IPS-NIHi7 (cell line): ENCODE results near the gene THRB.

Source experiments
- DNase-seq: peaks from one replicate; pipeline ENCODE4 v3.0.0; 2012; ENCODE audit warnings: mixed read lengths; ENCODE audit errors: extremely low spot score

Gene THRB

DNA sequence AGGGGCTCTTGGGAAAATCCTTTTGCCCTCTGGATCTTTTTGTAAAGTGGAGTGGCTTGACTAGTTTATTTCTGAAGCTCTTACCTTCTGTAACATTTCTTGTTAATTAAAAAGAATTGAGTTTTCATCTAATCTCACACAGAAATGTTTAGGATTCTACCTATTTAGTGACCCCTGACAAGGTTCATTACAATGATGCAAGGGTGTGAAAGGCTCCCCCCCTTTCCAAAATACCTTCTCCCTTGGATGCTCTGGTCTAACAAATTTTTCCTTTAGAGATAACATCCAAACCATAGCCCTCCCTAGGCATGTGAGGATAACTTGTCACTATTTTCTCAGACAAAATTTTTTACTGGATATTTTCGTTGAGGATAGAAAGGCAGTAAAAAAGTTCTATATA is 223.9 kb downstream of the THRB start:
- DNase-seq, result no peak

DNA sequence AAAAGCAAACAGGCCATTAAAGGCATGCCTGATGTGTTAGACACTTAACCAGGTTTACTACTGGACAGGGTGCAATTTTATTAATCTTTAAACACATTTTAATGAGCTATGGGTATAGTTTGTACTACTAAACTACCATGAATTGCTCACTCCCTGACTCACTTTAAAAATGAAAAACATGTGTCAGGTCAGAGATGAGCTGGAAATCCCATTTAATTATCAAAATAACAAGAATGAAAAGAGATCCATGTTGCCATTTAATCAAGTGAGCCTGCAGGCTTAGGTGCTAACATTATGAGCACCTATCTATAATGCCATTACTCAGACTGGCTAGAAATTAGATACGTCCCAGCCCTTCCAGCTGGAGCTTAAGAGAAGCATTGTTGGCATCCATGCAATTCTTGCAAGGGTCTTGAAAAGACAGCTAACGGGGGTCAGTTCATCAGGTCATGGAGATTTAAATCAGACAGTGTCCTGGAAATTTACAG is 224.4 kb downstream of the THRB start:
- no peak for DNase-seq

DNA sequence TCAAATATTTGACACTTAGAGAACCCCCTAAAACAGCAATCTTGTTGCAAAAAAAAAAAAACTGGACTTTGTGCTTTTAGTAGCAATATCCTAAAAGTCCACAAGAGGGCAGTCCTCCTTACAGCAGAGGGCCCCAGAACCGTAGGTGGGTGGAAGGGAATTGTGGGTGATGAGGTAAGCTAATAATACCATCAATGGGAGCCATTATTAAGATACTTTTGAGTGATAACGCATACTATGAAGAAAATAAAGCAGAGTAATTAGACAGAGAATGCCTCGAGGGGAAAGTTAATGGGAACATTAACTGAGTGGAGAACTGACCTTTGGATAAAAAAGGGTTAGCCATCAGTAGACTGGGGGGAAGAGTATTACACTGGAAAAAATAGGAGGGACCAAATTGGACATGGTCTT is 229.9 kb downstream of the THRB start:
- DNase-seq, result peak; percentile 54

DNA sequence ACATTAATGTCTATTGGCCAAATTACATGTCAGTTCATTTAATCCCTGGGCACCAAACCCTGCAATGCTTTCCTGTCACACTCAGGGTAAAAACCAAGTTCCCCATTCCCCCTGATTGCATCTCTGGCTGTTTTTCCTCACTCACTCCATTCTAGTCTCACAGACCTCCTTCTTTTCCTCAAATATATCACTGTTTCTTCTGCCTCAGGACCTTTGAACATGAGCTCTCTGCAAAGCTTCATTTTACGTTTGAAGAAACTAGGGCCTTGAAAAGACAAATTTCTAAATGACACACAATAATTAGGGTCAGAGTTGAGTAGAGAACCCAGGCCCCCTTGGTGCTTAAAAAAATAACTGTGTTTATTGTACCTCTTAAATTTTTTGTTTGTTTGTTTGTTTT is 230.6 kb downstream of the THRB start:
- no peak for DNase-seq

DNA sequence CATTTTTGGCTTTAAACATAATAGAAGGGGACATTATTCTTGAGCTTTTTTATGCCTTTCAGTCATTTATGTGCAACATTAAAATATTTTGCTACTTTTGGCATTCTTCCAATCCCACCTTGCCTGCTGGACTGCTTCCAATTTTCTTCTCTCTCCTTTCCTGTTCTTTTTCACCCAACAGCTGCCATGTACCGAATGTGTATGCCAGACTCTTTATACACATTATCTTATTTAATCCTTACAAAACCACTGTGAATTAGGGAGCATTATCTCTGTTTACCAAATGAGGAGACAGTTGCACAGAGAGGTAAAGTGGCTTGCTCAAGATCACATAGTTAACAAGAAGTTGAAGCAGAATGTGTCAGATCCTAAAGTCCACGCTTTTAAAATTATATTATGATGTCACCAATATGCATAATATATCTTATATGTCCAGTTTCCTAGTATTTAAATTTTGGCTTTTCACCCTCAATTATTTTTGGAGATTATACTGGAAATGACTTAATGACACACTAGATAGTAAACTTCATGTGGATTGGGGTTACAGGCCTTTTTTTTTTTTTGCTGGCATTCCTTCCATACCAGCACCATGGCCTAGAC is 231.5 kb downstream of the THRB start:
- no peak for DNase-seq

DNA sequence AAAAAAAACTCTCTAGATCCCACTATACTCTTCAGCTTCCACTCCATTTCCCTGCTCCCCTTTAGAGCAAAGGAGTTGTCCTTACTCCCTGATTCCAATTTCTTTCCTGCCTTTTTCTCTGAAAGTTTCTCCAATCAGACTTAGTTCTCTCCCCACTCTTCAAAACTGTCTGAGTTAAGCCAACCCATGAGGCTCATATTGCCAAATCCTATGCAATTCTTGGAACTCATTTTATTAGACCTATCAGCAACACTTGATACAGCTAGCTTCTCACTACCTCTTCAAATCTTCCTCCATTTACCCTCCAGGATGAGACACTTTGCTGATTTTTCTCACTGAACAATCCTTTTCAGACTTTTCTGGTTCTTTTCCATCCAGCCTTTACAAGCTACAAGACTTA is 233.1 kb downstream of the THRB start:
- no peak for DNase-seq

DNA sequence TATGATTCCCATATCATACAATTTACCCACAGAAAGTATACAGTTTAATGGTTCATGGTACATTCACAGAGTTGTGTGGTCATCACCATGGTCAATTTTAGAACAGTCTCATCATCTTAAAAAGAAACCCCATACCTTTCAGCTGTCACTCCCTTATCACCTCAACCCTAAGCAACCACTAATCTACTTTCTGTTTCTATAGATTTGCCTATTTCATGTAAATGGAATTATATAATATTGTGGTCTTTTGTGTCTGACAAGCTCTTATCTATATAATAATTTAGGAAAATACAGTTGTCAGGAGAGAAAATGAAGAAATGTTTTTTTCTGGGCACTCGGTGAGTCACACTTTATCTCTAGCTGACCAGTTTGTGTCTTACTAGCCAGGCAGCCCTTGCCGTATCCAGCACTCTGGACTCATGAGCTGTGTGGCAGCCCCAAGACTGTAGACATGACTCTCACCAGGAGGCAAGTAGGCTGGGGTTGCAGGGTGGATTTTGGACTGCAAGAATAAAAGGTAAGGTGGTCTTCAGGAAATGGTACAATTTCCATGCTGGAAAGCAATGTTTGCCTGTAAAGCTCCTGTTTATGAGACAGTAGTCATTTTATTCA is 234.6 kb downstream of the THRB start:
- DNase-seq, result no peak

DNA sequence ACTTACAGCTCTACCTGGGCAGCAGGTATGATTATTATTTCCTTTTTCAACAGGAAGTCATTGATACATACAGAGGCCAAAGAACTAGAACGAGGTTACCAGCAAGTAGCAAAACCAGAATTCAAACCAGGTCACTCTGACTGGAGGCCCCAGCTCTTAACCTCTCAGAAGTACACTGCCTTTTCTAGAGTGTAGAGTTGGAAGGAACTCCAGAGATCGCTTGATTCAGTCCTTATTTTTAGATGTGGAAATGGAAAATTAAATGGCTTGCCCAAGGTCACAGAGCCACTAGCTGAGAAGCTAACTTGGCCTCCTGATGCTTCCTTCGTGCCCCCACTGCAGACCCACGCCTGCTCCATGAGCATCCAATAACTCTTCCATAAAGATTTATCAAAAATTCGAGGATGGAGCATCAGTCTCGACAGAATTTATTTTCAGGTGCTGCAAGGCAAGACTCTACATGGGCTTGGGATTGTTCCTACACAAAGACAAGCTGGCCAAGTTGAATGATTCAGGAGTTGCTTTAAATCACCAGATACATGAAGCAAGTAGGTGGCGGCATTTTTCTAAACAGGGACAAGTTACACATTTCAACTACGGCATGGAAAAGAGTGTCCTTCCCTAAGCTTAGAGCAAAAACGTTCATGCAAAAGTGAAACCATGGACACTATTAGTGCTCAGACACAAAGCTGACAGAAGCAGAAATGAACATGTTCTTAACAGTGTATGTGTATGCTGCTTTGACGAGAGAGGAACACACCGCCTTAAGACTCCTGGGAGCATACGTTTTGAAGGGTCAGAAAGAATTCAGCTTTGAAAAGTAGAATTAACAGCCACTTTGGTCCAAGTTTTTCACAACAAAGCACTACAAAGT is 235.7 kb downstream of the THRB start:
- no peak for DNase-seq

DNA sequence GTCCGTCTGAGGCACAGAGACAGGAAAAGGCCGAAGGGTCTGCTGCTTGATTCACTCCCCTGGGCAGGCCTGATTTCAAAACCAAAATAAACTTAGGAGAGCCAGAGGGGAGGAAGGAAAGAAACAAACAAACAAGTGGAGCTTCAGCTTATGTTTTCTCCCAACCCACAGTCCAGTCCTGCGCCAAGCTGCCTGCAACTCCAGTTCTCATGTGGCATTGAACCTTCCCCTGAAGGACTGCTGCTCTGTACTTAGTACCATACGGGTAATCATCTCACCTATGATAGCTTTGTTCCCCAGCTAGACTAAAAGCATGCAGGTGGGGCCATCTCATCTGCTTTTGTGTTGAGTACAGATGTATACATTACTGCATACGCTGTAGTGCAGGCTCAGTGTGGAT is 236.4 kb downstream of the THRB start:
- no peak for DNase-seq

DNA sequence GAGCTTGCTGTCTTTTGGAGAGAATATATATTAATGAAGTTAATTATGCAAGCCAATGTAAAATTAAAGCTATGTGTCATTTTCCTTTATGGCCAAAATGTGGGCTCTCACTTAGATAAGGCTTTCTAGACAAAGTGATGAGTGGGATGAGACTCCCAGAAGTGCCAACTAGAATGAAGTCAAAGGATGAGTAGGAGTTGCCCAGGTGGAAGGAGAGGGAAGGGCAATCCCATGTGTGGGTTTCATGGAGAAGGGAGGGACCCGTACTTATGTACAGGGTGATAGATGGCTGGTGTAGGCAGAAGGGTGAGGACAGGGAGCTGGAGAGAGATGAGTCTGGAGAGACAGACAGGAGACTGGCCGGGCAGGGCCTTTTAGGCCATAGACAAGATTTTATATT is 239.2 kb downstream of the THRB start:
- DNase-seq, result no peak

DNA sequence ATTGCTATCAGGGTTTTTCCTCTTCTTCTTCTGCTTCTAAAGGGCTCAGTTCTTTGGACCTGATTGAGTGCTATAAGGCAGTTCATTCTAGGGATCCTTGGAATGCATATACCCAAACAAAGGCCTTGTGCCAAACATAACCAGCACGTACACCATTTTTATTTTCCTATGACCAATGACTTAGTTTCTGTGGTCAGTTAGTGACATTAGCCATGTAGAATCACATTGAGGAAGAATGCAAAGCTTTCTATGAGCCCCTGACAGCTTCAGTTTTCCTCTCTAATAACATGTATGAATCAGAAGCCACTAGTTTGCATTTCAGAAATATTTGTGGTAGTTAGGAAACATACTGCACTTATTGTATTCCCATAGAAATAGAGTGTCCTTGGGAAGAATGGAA is 240.0 kb downstream of the THRB start:
- no peak for DNase-seq

DNA sequence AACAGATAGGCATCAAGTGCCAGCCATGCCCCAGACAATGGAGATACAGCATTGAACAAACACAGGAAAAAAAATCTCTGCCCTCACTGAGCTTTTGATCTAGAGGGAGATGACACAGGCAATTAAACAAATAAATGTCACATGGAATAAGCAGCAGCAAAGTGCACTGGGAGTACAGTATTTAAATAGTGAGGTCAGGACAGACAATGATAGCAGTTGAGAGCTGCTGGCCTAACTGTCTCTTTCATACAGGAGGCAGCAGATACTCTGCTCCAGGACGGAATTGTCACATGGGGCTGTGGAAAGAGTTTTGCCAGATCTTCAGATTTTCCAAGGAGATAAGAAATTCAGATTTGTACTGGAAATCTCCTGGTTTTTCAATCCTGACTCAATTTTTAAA is 241.3 kb downstream of the THRB start:
- DNase-seq, result no peak

DNA sequence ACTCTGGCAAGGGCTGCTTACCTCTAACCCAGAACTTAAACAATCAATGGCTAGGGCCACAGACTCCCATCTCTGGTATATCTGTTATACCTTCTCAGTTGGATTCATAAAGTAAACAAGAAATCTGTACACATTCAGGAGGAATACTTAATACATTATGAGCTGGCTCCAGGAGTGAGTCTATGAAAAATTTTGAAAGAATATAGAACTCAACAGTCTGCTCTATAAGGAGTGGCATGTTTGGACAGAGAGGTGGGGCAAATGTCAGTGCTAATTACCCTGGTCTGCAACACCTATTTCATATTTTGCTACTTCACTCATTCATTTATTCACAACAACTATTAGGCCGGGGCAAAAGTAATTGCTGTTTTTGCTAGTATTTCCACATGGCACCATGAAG is 245.1 kb downstream of the THRB start:
- DNase-seq, result no peak

DNA sequence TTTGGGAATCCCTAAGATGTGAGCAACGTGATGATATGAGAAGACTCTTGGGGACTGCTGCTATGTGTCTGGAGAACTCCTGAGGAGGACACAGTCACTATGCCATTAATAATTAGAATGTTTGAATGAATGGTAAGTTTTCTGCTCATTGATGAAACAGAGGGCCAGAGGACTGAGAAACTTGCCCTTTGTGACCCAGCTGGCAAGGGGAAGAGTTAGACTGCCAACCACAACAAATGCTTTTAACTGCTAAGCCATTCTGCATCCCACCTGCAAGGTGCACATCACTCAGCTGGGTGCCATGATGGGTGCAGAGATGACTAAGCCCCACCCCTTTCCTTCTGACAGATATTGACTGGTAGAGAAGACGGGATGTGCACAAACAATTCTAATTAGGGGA is 249.6 kb downstream of the THRB start:
- no peak for DNase-seq

DNA sequence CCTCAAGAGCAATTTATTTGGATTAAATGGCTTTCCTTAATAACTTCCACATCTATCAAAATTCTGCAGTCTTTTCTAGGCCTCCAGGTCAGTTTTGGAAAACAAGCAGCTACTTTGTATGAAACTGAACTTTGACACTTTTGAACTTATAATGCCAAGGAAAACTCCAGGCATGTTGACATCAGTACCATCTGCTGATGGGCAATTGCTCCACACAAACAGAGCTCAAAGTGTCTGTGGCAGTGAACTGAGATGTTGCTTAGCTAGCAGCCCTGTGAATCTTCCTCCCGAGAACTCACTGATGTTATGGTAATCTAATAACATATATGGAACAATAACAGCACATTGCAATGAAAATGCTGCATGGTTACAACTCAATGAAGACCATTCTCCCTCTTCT is 250.2 kb downstream of the THRB start:
- DNase-seq, result no peak

DNA sequence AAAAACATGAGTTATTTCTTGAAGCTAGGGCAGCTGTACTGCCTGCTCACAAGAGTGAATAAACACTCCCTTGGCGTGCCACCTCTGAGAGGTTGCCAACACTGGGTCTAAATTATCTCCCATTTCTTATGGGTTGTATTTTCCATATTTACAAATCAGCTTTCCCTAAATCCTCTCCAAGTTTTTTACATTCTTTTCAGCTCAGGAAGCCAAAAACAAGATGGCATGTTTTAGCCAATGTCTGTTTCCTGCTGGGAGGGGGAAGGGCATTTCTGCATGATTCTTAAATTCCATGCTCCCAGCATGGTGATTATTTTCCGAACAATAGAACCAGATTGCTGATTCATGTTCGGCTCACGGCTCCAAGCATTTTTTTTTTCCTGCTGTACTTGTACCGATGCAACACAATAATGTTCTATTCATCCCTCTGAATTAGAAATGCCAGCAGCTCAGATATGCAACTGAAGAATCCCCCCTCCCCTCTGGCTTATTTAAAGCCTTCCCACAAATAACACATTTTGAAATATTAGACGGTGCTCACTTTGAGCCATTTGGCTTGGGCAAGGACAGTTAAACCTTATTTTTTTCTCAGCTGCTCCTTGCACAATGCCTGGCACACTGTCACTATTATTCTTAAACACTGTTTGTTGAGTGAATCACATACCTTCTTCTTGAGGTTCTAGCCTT is 252.5 kb downstream of the THRB start:
- no peak for DNase-seq

DNA sequence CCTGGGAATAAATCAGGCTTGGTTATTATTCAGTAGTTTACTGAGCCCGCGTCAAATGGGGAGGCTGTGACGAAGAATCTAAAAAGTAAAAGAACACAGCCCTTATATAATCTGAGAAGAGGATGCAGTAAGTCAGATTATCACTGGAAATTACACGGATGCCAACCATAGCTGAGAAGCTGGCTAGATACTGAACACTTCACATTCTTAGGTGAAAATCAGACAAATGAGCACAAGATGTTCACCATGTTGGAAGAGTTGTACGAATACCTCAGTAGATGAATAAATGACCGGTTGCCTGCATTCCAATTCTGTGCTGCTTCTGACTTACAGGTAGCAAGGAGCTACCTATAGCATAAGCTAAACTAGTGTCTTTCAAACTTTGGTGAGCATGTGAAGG is 254.3 kb downstream of the THRB start:
- DNase-seq, result no peak

DNA sequence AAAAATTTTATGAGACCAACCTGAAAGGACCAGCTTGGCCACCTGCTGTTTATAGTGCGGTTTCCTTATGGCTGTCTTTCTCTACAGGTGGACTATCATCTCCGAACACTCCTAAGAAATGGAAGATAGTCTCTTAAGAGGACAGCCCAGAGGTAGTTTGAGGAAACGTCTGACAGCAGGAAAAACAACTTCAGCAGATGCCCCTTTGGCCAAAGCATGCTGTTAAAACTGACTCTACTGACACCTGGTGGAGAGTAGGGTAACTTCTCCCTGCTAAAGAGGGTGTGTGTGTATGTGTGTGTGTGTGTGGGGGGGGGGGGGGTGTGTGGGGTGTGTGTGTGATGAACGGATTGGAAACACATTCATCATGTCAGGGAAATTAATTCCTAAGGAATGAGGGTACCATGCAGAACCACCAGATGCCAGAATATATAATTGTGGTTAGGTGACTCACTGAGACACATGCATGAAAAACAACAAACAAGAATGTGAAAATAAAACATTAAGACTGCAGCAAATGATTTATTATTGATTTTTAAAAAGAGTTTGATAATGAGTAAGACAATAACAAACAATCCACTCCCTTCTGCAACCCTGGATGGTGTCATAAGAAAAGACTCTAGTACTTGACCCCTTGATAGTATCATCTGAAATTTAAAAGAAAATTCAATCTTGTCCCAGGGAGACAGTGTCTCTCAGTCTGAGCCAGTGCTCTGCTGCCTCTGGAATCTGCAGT is 256.5 kb downstream of the THRB start:
- peak; percentile 79 for DNase-seq

DNA sequence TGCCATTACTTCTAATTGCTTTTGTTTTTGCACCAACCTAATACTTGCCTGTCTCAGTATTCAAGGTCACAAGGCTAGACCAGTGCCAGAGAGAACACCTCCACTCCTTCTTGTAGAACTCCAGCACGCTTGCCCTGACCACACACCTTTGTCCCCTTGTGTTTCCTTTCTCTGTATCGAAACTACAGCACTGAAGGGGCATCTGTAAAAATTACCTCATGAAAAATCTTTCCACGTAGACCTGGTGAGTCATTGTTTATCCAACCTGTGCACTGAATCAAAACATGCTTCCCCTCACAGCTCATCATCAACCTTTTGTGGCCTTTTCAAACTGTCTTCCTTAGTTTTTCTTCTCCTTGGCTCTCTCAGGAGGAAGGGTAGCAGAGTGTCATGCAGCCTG is 259.5 kb downstream of the THRB start:
- no peak for DNase-seq

DNA sequence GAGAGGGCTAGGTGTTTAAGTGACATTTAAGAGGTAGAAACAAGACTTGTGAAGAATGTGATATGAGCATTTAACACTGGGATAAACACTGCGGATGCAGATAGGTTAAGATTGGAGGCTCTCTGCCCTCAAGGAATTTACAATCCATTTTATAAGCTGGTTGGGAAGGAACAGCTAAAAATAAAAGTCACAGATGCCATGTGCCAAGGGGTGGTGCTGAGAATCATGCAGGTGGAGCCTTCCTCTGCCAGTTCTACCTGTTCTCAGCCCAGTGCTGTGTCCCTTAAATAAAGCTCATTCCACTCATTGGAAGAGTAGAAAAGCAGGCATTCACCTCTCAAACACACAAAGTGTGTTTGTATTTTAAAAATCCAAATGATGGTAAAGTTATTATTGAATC is 261.9 kb downstream of the THRB start:
- no peak for DNase-seq

DNA sequence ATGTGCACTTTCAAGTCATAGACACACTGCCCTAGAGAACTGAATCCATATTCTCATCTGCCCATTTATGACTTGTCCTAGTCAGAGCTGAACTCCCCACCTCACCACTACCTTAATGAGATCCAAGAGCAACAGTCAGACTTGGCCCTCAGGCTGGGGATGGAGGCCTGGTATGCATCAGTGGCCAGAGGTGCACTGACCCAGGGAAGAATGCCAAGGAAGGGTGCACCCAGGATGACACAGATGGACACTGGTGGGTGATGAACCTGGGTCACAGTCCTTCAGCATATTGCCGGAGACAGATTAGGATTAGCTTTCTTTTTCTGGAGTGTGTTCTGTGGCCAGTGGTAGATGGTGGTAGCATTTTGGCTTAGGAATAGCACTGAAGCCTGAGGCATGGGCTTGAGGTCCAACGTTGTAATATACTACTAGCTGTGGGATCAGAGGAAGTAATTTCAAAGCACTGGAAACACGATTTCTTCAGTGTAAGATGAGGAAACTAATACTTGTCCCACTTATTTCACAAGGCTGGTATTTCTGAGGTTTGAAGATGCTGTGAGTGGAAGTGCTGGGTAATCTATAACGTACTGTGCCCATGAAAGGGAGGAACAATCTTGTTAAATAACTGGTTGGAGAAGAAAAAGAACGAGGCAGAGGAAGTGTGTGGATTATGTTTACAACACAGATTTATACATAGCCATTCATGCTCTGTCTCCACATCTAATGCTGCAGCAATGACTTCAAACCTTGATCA is 265.0 kb downstream of the THRB start:
- no peak for DNase-seq
